HUES48 (cell line): ENCODE data around the gene PITRM1.

ENCODE experiments used
- H3K27ac ChIP-seq: one replicate; pipeline ENCODE4 v1.7.0; 2013; ENCODE audit warnings: low read depth, low read length, inconsistent platforms
- H3K27me3 ChIP-seq: 2 replicates; pipeline ENCODE4 v1.6.1; 2013; ENCODE audit warnings: mild to moderate bottlenecking, low read length; ENCODE audit not compliant: control insufficient read depth, insufficient read depth
- H3K36me3 ChIP-seq: 2 replicates; pipeline ENCODE4 v1.6.1; 2013; ENCODE audit warnings: low read length; ENCODE audit not compliant: control insufficient read depth, insufficient read depth
- H3K4me1 ChIP-seq: 2 replicates; pipeline ENCODE4 v1.6.1; 2013; ENCODE audit warnings: mild to moderate bottlenecking, low read length; ENCODE audit not compliant: control insufficient read depth, insufficient read depth
- H3K4me3 ChIP-seq: 2 replicates; pipeline ENCODE4 v1.5.1; 2013; ENCODE audit warnings: mild to moderate bottlenecking, low read depth, low read length
- H3K9ac ChIP-seq: 2 replicates; pipeline ENCODE4 v1.6.1; 2013; ENCODE audit warnings: mild to moderate bottlenecking, low read depth, low read length, moderate library complexity
- H3K9me3 ChIP-seq: 2 replicates; pipeline ENCODE4 v1.6.1; 2013; ENCODE audit warnings: low read length; ENCODE audit not compliant: control insufficient read depth, insufficient read depth

PITRM1 gene

GRCh38 chr10:3165196-3165595 lies 7.4 kb downstream of the PITRM1 start:
- H3K4me1 ChIP-seq, result no peaks in the 10 kb centered on the region
- H3K9me3 ChIP-seq, result no peaks in the 10 kb centered on the region
- no peak overlapping the region for H3K9ac ChIP-seq
- H3K36me3 ChIP-seq, result peaks cover 62% of the 10 kb centered on the region
- no peaks in the 10 kb centered on the region for H3K27me3 ChIP-seq
- H3K4me3 ChIP-seq, result no peak overlapping the region
- no peak overlapping the region for H3K27ac ChIP-seq

GRCh38 chr10:3163879-3164278 lies 8.7 kb downstream of the PITRM1 start:
- Histone ChIP-seq H3K27ac (no peak overlapping the region), H3K36me3 (peaks cover 69% of the 10 kb centered on the region), H3K9ac (no peak overlapping the region), H3K27me3 (no peaks in the 10 kb centered on the region), H3K4me3 (no peak overlapping the region), H3K4me1 (no peaks in the 10 kb centered on the region), H3K9me3 (no peaks in the 10 kb centered on the region)

- Histone ChIP-seq H3K36me3 (peaks cover 71% of the 10 kb centered on the region), H3K4me1 (no peaks in the 10 kb centered on the region), H3K27me3 (no peaks in the 10 kb centered on the region), H3K27ac (no peak overlapping the region), H3K4me3 (no peak overlapping the region), H3K9me3 (no peaks in the 10 kb centered on the region), H3K9ac (no peak overlapping the region)
Observed at GRCh38 chr10:3162533-3162932, 10.0 kb downstream of the PITRM1 start.

GRCh38 chr10:3159152-3159551 lies 13.4 kb downstream of the PITRM1 start:
- H3K27ac ChIP-seq, result no peak overlapping the region
- no peaks in the 10 kb centered on the region for H3K27me3 ChIP-seq
- no peaks in the 10 kb centered on the region for H3K9me3 ChIP-seq
- no peaks in the 10 kb centered on the region for H3K4me1 ChIP-seq
- no peak overlapping the region for H3K4me3 ChIP-seq
- no peak overlapping the region for H3K9ac ChIP-seq
- peaks cover 69% of the 10 kb centered on the region for H3K36me3 ChIP-seq

- Histone ChIP-seq H3K9ac (no peak overlapping the region), H3K4me3 (no peak overlapping the region), H3K27ac (no peak overlapping the region), H3K9me3 (no peaks in the 10 kb centered on the region), H3K4me1 (no peaks in the 10 kb centered on the region), H3K27me3 (no peaks in the 10 kb centered on the region), H3K36me3 (peaks cover 72% of the 10 kb centered on the region)
Observed at GRCh38 chr10:3154666-3155065, 17.9 kb downstream of the PITRM1 start.

GRCh38 chr10:3152566-3152935 lies 20.0 kb downstream of the PITRM1 start:
- H3K4me3 ChIP-seq, result no peak overlapping the region
- peaks cover 72% of the 10 kb centered on the region for H3K36me3 ChIP-seq
- H3K4me1 ChIP-seq, result no peaks in the 10 kb centered on the region
- no peaks in the 10 kb centered on the region for H3K9me3 ChIP-seq
- H3K9ac ChIP-seq, result no peak overlapping the region
- H3K27ac ChIP-seq, result no peak overlapping the region
- no peaks in the 10 kb centered on the region for H3K27me3 ChIP-seq

GRCh38 chr10:3151889-3152565 lies 20.6 kb downstream of the PITRM1 start:
- Histone ChIP-seq H3K4me3 (no peak overlapping the region), H3K36me3 (peaks cover 72% of the 10 kb centered on the region), H3K9me3 (no peaks in the 10 kb centered on the region), H3K27me3 (no peaks in the 10 kb centered on the region), H3K9ac (no peak overlapping the region), H3K27ac (no peak overlapping the region), H3K4me1 (no peaks in the 10 kb centered on the region)

- H3K9ac ChIP-seq, result no peak overlapping the region
- no peaks in the 10 kb centered on the region for H3K27me3 ChIP-seq
- no peak overlapping the region for H3K4me3 ChIP-seq
- H3K36me3 ChIP-seq, result peaks cover 74% of the 10 kb centered on the region
- H3K27ac ChIP-seq, result no peak overlapping the region
- no peaks in the 10 kb centered on the region for H3K4me1 ChIP-seq
- H3K9me3 ChIP-seq, result no peaks in the 10 kb centered on the region
Observed at GRCh38 chr10:3150961-3151360, 21.6 kb downstream of the PITRM1 start.

- H3K9ac ChIP-seq, result no peak overlapping the region
- no peaks in the 10 kb centered on the region for H3K4me1 ChIP-seq
- H3K4me3 ChIP-seq, result no peak overlapping the region
- H3K27me3 ChIP-seq, result no peaks in the 10 kb centered on the region
- H3K27ac ChIP-seq, result no peak overlapping the region
- H3K36me3 ChIP-seq, result peaks cover 76% of the 10 kb centered on the region
- no peaks in the 10 kb centered on the region for H3K9me3 ChIP-seq
Observed at GRCh38 chr10:3150366-3150765, 22.2 kb downstream of the PITRM1 start.

GRCh38 chr10:3149918-3150317 lies 22.7 kb downstream of the PITRM1 start:
- Histone ChIP-seq H3K4me1 (no peaks in the 10 kb centered on the region), H3K27ac (no peak overlapping the region), H3K36me3 (peaks cover 76% of the 10 kb centered on the region), H3K4me3 (no peak overlapping the region), H3K27me3 (no peaks in the 10 kb centered on the region), H3K9ac (no peak overlapping the region), H3K9me3 (no peaks in the 10 kb centered on the region)

GRCh38 chr10:3148994-3149393 lies 23.6 kb downstream of the PITRM1 start:
- no peaks in the 10 kb centered on the region for H3K9me3 ChIP-seq
- peaks cover 75% of the 10 kb centered on the region for H3K36me3 ChIP-seq
- no peaks in the 10 kb centered on the region for H3K27me3 ChIP-seq
- H3K4me1 ChIP-seq, result no peaks in the 10 kb centered on the region
- no peak overlapping the region for H3K27ac ChIP-seq
- H3K4me3 ChIP-seq, result no peak overlapping the region
- H3K9ac ChIP-seq, result no peak overlapping the region
